Osteocyte (in vitro differentiated cells): ENCODE measurements around the gene COLEC12. TPM values are rescaled to one million over a fixed set of nuclear protein-coding genes. Genes with fewer than 3 reads are reported as not detected.

ENCODE experiments used
- DNase-seq: peaks from one replicate; pipeline ENCODE4 v3.0.0; 2021; ENCODE audit warnings: mixed read lengths; ENCODE audit not compliant: unreplicated experiment; ENCODE audit errors: extremely low spot score
- H3K27ac Mint-ChIP-seq: one replicate; pipeline ENCODE4 v1.8.0; 2021; ENCODE audit warnings: mild to moderate bottlenecking, mixed read lengths; ENCODE audit not compliant: unreplicated experiment
- H3K27me3 Mint-ChIP-seq: one replicate; pipeline ENCODE4 v1.8.0; 2021; ENCODE audit warnings: mixed read lengths; ENCODE audit not compliant: unreplicated experiment
- H3K36me3 Mint-ChIP-seq: one replicate; pipeline ENCODE4 v1.8.0; 2021; ENCODE audit warnings: mixed read lengths; ENCODE audit not compliant: unreplicated experiment
- H3K4me1 Mint-ChIP-seq: one replicate; pipeline ENCODE4 v1.8.0; 2021; ENCODE audit warnings: mixed read lengths; ENCODE audit not compliant: unreplicated experiment
- H3K4me3 Mint-ChIP-seq: one replicate; pipeline ENCODE4 v1.8.0; 2021; ENCODE audit warnings: mild to moderate bottlenecking, moderate library complexity, mixed read lengths; ENCODE audit not compliant: unreplicated experiment
- H3K9me3 Mint-ChIP-seq: one replicate; pipeline ENCODE4 v1.8.0; 2021; ENCODE audit warnings: mixed read lengths; ENCODE audit not compliant: unreplicated experiment
- CTCF ChIP-seq: fragments of 200-600 bp; sonication (generic); IDR thresholded peaks from 2 replicates; pipeline ENCODE4 v1.5.0; 2021; ENCODE audit warnings: antibody characterized with exemption, mild to moderate bottlenecking, moderate library complexity
- total RNA-seq: library from RNA; stranded (reverse); gene quantifications from 2 replicates; pipeline ENCODE4 v1.2.1, GENCODE V29; 2021

Gene COLEC12
- total RNA-seq, 1 donor from 2014 or later = 113 TPM

- no peak for DNase-seq
- H3K27me3 Mint-ChIP-seq = peaks cover 20% of the 10 kb centered on the region
- H3K27ac Mint-ChIP-seq = no peak overlapping the region
- H3K4me3 Mint-ChIP-seq = no peak overlapping the region
- H3K4me1 Mint-ChIP-seq = peaks cover 5% of the 10 kb centered on the region
- H3K9me3 Mint-ChIP-seq = no peaks in the 10 kb centered on the region
- no peak for TF ChIP-seq CTCF
- no peaks in the 10 kb centered on the region for H3K36me3 Mint-ChIP-seq
These were observed 197.5 kb downstream of the COLEC12 start for GRCh38 chr18:303011-303410.

DNA sequence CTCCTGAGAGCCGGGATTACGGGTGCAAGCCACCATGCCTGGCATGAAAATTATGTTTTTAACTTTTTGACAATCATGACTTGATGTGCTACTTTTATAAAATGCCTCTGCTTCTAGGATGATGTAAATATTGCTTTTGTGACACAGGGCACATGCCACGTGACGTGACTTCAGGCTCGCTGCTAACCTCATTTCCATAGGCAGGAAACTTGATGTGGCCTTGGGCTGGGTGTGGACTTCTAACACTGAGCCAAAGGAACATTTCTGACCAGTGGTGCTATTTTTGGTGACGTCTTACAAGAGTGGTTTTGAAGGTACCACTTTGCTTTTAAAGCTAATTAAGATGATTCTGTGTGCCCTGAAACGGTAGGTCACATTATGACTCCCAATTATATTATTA is 198.4 kb downstream of the COLEC12 start:
- peaks cover 11% of the 10 kb centered on the region for H3K27me3 Mint-ChIP-seq
- H3K9me3 Mint-ChIP-seq = no peaks in the 10 kb centered on the region
- no peak overlapping the region for H3K4me3 Mint-ChIP-seq
- no peak for TF ChIP-seq CTCF
- no peaks in the 10 kb centered on the region for H3K36me3 Mint-ChIP-seq
- H3K27ac Mint-ChIP-seq = no peak overlapping the region
- DNase-seq = no peak
- H3K4me1 Mint-ChIP-seq = peaks cover 5% of the 10 kb centered on the region

DNA sequence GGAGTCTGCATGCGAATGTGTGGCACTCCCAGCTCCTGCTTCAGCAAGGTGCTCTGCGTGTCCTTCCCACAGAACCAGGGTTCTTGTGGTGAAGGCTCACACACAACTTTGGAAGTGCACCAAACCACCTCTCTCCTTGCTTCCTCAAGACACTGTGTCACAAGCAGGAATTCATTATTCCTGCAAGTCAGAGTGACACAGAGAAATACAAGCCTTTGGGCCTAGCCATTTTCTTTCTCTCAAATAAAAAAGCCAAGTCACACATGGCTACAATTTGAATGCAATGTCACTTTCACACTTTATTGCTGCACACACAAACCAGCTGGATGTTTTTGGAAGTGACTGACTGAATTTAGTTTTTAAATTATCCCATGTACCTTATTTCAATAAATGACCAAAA is 202.6 kb downstream of the COLEC12 start:
- no peaks in the 10 kb centered on the region for H3K27me3 Mint-ChIP-seq
- no peaks in the 10 kb centered on the region for H3K9me3 Mint-ChIP-seq
- H3K27ac Mint-ChIP-seq = no peak overlapping the region
- no peak for DNase-seq
- peaks cover 19% of the 10 kb centered on the region for H3K4me1 Mint-ChIP-seq
- no peaks in the 10 kb centered on the region for H3K36me3 Mint-ChIP-seq
- no peak for TF ChIP-seq CTCF
- no peak overlapping the region for H3K4me3 Mint-ChIP-seq

DNA sequence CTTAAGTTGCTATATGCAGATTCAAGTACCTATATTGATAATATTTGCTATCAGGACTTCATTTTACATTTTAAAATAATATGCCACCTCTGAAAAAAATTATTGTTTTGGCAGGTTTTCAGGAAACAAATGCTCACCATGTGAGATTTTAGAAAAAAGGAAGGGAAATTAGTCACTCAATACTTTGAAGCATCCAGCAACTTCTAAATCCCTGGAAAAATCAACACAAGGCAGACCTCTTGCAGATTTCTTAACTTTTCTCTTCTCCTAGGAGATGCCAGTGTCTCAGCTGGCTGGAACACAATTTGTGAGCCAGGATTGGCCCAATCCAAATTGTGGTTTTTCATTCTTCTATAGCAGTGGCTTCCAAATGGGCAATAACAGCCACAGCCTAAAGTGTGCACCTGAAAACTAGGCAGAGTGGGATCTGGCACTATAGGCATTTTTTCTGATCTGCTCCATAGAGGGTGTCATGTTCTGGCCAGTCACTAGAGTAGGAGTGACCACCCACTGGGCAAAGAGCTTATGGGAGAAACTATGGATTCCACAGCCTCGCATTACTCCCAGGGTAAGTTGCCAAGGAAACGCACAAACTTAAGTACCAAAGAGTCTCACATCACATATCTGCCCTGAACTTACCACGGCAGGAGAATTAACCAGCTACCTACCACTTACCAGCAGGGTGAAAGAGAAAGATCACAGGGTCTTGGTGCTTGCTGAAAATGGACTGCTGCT is 204.6 kb downstream of the COLEC12 start:
- no peak overlapping the region for H3K4me3 Mint-ChIP-seq
- DNase-seq = no peak
- H3K4me1 Mint-ChIP-seq = peaks cover 19% of the 10 kb centered on the region
- no peak for TF ChIP-seq CTCF
- H3K27ac Mint-ChIP-seq = peak overlapping the region; percentile 77
- no peaks in the 10 kb centered on the region for H3K9me3 Mint-ChIP-seq
- H3K27me3 Mint-ChIP-seq = no peaks in the 10 kb centered on the region
- H3K36me3 Mint-ChIP-seq = no peaks in the 10 kb centered on the region

- no peak overlapping the region for H3K27ac Mint-ChIP-seq
- H3K27me3 Mint-ChIP-seq = no peaks in the 10 kb centered on the region
- peaks cover 19% of the 10 kb centered on the region for H3K4me1 Mint-ChIP-seq
- TF ChIP-seq CTCF = no peak
- no peak for DNase-seq
- H3K36me3 Mint-ChIP-seq = no peaks in the 10 kb centered on the region
- no peak overlapping the region for H3K4me3 Mint-ChIP-seq
- H3K9me3 Mint-ChIP-seq = no peaks in the 10 kb centered on the region
These were observed 205.9 kb downstream of the COLEC12 start for GRCh38 chr18:294566-294965.
